HG03095 (cell line): ENCODE results near the gene PRICKLE2.
"Not testable (repeated sequence)": the region's sequence is repeated elsewhere in the genome, so short reads cannot be mapped to it uniquely, and the experiment has no call there.

ENCODE experiments used
- ATAC-seq: cut with Tn5 transposase; IDR thresholded peaks from one replicate; pipeline ENCODE4 v1.9.1; 2021; ENCODE audit warnings: moderate library complexity; ENCODE audit not compliant: unreplicated experiment

Gene PRICKLE2

GRCh38 chr3:64104691-64105111 lies 120.6 kb downstream of the PRICKLE2 start:
- ATAC-seq: no peak

GRCh38 chr3:64104006-64104405 lies 121.3 kb downstream of the PRICKLE2 start:
- ATAC-seq: no peak

GRCh38 chr3:64103131-64103530 lies 122.1 kb downstream of the PRICKLE2 start:
- no peak for ATAC-seq

GRCh38 chr3:64102147-64102546 lies 123.1 kb downstream of the PRICKLE2 start:
- no peak for ATAC-seq

GRCh38 chr3:64099316-64099715 lies 126.0 kb downstream of the PRICKLE2 start:
- ATAC-seq: no peak

- ATAC-seq: no peak
Measured at GRCh38 chr3:64098670-64099069, 126.6 kb downstream of the PRICKLE2 start.

- no peak for ATAC-seq
Measured at GRCh38 chr3:64097920-64098319, 127.3 kb downstream of the PRICKLE2 start.

GRCh38 chr3:64095802-64096201 lies 129.5 kb downstream of the PRICKLE2 start:
- no peak for ATAC-seq

- ATAC-seq: no peak
Measured at GRCh38 chr3:64094713-64095079, 130.6 kb downstream of the PRICKLE2 start.

GRCh38 chr3:64093825-64094712 lies 131.2 kb downstream of the PRICKLE2 start:
- no peak for ATAC-seq

GRCh38 chr3:64093211-64093610 lies 132.1 kb downstream of the PRICKLE2 start:
- ATAC-seq: no peak

GRCh38 chr3:64091501-64091900 lies 133.8 kb downstream of the PRICKLE2 start:
- ATAC-seq: no peak

- ATAC-seq: not testable (repeated sequence)
Measured at GRCh38 chr3:64089386-64089785, 135.9 kb downstream of the PRICKLE2 start.

- no peak for ATAC-seq
Measured at GRCh38 chr3:64088408-64089205, 136.7 kb downstream of the PRICKLE2 start.

- ATAC-seq: no peak
Measured at GRCh38 chr3:64086479-64087252, 138.6 kb downstream of the PRICKLE2 start.

GRCh38 chr3:64084640-64085039 lies 140.6 kb downstream of the PRICKLE2 start:
- ATAC-seq: no peak

- no peak for ATAC-seq
Measured at GRCh38 chr3:64083575-64083974, 141.7 kb downstream of the PRICKLE2 start.

GRCh38 chr3:64082961-64083541 lies 142.2 kb downstream of the PRICKLE2 start:
- ATAC-seq: no peak

- no peak for ATAC-seq
Measured at GRCh38 chr3:64082411-64082810, 142.9 kb downstream of the PRICKLE2 start.

- no peak for ATAC-seq
Measured at GRCh38 chr3:64081235-64081630, 144.0 kb downstream of the PRICKLE2 start.
